Measurements from ENCODE around the gene SUPT3H. TPM values are rescaled to one million over a fixed set of nuclear protein-coding genes. Genes with fewer than 3 reads are reported as not detected.
"Not testable (repeated sequence)": the region's sequence is repeated elsewhere in the genome, so short reads cannot be mapped to it uniquely, and the experiment has no call there.

The SUPT3H gene
- total RNA-seq, 1 experiment from 2014 or later: 1.9 TPM

DNA sequence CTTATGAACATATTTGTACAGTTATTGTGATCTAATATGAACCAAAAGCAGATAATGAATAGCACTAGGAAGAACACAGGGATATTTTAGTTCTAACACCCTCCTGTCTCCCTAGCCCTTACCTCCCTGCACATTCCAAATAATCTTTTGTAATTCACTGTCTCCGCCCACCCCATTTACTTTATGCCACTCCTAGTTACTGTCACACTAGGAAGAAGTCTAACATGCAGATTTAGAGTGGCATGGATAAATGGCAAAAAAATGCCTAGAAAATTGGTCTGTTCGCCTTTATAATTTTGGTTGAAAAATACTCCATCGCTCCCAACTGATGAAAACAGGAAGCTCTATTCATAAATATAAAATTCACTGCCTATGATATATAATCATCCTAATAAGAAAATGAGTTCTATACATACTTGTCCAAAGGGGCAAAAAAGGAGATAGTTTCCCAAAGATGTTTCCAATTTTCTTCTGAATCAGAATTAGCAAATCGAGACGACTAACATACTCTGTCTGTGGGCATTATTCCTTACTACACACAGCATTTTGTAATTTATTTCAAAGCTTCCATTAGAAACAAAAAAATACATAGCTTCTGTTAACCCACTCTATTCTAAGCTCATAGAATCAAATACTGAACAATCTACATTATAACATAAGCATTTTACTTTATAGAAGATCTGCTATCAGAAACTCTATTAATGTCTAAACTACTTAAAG, 50.9 kb downstream of the SUPT3H start:
- no peak for DNase-seq (ENCODE audit: low spot score)

GRCh38 chr6:45323656-45324224, 54.0 kb downstream of the SUPT3H start:
- no peak for DNase-seq (ENCODE audit: low spot score)

GRCh38 chr6:45320349-45320748, 57.4 kb downstream of the SUPT3H start:
- DNase-seq (ENCODE audit: low spot score): no peak

- no peak for DNase-seq (ENCODE audit: low spot score)
Measured at GRCh38 chr6:45314146-45314545, 63.6 kb downstream of the SUPT3H start.

DNA sequence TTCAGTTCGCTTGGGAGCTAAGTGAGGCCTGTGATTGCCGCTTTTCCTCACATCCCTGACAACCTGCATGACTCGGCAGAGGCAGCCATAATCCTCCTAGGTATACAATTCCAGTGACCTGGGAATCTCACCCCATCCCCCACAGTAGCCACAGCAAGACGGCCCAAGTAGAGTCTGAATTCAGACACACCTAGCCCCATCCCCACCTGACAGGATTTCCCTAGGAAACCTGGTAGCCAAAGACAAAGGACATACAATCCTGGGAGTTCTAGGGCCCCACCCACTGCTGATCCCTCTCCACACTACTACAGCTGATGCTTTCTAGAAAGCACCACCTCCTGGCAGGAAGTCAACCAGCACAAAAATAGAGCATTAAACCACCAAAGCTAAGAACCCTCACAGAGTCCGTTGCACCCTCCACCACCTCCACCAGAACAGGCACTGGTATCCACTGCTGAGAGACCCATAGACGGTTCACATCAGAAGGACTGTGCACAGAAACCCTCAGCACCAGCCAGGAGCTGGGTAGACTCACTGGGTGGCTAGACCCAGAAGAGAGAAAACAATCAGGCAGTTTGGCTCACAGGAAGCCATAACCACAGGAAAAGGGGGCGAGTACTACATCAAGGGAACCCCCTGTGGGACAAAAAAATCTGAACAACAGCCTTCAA, 67.5 kb downstream of the SUPT3H start:
- DNase-seq (ENCODE audit: low spot score): no peak

GRCh38 chr6:45305546-45305945, 72.2 kb downstream of the SUPT3H start:
- DNase-seq (ENCODE audit: low spot score): no peak

- DNase-seq (ENCODE audit: low spot score): no peak
Measured at GRCh38 chr6:45302832-45303231, 74.9 kb downstream of the SUPT3H start.

- no peak for DNase-seq (ENCODE audit: low spot score)
Measured at GRCh38 chr6:45301348-45302142, 76.2 kb downstream of the SUPT3H start.

DNA sequence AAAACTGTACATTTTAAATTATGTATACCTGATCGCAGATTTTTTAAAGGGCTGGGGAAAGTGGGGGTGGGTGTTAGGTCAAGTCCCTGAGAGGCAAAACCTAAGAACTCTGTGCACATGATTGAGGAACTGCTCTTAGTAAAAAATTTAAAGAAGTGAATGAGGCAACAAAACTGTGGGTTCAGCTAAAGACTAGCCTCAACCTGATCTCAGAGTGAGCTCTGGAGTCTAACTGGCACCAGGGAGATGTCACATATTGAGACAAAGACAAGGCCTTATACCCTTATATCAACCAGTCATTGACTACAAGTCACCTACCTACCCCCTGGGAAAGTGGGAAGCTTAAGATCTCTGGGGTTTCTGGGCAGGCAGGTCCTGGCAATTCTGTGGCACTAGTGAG, 77.0 kb downstream of the SUPT3H start:
- DNase-seq (ENCODE audit: low spot score): no peak

DNA sequence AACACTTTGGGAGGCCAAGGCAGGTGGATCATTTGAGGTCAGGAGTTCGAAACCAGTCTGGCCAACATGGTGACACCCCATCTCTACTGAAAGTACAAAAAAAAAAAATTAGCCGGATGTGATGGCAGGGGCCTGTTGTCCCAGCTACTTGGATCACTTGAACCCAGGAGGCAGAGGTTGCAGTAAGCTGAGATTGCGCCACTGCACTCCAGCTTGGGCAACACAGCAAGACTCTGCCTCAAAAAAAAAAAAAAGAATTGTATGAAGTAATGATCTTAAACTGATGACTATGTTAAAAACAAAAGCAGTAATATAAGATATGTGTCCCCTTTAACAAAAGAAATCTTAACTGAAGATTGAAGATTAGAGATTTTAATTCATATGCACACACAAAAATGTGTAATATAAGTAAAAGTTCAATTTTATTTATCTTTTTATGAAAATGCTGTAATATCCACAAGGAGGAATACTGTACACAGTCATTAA, 78.6 kb downstream of the SUPT3H start:
- no peak for DNase-seq (ENCODE audit: low spot score)

DNA sequence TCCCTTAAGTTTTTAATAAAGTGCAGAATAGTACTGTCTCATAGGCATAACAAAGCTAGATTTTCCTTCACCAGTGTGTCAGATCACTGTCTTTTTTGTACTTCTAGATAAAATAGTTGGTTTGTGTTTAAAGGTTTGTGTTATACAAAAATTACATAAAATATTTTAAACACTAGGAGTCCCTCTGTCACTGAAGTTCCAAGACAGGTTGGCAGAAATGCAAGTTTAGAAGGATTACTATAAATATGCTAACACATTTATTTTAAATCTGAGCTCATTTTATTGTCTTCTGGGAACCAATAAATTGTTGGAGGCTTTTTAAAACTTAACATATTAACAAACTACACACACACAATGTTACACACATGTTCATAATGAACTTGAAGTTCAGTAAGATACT, 80.4 kb downstream of the SUPT3H start:
- DNase-seq (ENCODE audit: low spot score): no peak

- not testable (repeated sequence) for DNase-seq (ENCODE audit: low spot score)
Measured at GRCh38 chr6:45294065-45294701, 83.6 kb downstream of the SUPT3H start.

GRCh38 chr6:45293306-45293705, 84.4 kb downstream of the SUPT3H start:
- DNase-seq (ENCODE audit: low spot score): no peak

DNA sequence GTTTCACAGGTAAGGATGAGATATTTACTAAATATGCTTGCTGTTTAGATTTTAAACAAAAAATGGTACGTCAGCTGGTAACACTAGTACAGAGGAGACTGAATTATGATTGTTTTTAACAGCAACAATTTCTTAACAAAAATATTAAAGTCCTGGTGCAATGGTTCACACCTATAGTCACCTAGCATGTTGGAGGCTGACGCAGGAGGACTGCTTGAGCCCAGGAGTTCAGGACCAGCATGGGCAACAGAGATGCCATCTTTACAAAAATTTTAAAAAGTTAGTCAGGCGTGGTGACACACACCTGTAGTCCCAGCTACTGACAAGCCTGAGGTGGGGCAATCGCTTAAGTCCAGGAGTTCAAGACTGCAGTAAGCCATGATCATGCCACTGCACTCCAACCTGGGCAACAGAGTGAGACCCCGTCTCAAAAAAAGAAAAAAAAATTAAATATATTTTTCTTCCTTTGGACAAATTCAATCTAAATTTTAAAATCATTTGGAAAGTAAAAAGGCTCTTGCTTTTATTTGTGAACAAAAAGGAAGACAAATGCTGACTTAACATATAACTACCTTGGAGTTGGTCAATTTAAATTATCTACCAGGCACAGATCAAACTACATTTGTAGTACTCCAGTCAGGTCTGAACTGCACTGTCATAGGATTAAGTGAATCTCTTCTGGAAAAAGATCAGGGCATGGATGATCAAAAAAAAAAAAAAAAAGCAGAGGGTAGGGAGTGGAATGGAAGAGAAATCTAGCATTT, 87.8 kb downstream of the SUPT3H start:
- DNase-seq (ENCODE audit: low spot score): no peak

DNA sequence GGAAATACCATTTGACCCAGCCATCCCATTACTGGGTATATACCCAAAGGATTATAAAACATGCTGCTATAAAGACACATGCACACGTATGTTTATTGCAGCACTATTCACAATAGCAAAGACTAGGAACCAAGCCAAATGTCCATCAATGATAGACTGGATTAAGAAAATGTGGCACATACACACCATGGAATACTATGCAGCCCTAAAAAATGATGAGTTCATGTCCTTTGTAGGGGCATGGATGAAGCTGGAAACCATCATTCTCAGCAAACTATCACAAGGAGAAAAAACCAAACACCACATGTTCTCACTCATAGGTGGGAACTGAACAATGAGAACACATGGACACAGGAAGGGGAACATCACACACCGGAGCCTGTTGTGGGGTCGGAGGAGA, 91.0 kb downstream of the SUPT3H start:
- not testable (repeated sequence) for DNase-seq (ENCODE audit: low spot score)

GRCh38 chr6:45278367-45278766, 99.4 kb downstream of the SUPT3H start:
- no peak for DNase-seq (ENCODE audit: low spot score)

DNA sequence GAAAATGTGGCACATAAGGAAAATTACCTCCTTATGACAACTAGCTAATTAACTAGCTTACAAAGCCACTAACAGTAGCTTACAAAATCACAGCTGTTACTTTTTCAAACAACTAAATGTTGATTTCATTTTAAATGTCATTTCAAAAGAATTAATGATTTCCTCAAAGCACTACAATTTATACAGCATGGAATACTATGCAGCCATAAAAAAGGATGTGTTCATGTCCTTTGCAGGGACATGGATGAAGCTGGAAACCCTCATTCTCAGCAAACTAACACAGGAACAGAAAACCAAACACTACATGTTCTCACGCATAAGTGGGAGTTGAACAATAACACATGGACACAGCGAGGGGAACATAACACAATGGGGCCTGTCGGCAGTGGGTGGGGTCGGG, 100.0 kb downstream of the SUPT3H start:
- DNase-seq (ENCODE audit: low spot score): not testable (repeated sequence)

DNA sequence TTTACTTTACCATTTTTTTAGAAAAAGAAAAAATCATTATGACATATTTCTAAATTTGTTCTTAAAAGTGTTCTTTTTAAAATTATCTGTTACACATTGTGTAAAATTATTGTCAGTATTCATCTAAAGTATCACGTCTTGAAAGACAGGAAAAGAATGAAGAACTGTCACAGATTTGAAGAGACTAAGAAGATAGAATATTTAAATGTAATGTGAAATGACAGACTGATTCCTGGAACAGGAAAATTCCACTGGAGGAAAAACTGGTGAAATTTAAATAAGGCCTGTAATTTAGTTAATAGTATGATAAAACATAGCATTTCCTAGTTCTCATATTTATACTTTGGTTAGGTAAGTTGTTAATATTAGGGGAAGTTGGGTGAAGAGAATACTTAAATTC, 102.4 kb downstream of the SUPT3H start:
- no peak for DNase-seq (ENCODE audit: low spot score)

- DNase-seq (ENCODE audit: low spot score): no peak
Measured at GRCh38 chr6:45272626-45273025, 105.1 kb downstream of the SUPT3H start.

GRCh38 chr6:45265246-45265645, 112.5 kb downstream of the SUPT3H start:
- no peak for DNase-seq (ENCODE audit: low spot score)

- DNase-seq (ENCODE audit: low spot score): no peak
Measured at GRCh38 chr6:45260696-45261095, 117.0 kb downstream of the SUPT3H start.

Measured in HT-29 (cell line).